Right hindlimb (tissue), 1 donor: Measurements from ENCODE around the gene OSBPL2.

Source experiments
- DNase-seq: peaks from one replicate; pipeline ENCODE4 v3.0.0-alpha.2; 2018

Gene OSBPL2

DNA sequence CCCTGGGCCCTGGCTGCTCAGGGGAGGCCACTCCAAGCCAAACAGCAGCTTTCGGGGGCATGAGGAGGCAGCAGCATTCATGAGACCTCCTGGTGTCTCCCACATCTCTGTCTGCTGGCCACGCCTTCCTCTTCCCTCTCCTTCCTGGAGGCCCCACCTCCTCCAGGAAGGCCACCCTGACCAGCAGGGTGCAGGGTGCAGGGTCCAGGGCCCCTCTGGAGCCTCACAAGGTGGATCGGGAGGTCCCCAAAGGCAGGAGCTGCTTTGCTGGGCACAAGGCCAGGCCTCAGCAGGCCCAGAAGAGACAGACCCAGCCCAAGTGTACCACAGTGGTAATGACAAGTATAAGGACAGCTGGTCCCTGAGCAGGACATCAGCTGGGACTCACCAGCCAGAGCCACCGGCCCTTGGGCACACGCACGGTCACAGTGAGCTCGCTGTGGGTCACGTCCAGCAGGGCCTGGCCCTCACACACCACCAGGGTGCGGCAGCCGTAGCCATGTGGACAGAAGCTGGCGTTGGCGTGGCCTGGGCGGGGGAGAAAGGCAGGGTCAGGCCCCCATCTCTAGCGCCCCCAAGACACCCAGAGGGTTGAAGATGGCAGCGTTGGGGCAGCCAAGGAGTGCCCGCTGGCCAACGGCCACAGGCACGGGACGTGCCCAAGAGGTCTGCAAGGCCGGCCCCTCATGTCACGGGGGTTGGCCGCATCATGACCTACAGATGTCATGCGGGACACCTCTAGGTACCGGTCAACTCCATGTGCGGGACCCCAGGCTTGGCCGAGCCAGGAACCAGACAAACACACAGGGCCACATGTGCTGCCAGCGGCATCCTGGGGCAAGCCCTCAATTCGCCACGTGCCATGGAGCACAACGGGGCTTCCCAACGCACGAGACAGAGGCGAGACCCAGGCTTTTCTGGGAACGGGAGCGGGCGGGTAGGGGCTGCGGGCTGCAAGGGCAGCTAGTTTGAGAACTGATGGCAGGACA, 91.4 kb downstream of the OSBPL2 start:
- DNase-seq, result no peak

DNA sequence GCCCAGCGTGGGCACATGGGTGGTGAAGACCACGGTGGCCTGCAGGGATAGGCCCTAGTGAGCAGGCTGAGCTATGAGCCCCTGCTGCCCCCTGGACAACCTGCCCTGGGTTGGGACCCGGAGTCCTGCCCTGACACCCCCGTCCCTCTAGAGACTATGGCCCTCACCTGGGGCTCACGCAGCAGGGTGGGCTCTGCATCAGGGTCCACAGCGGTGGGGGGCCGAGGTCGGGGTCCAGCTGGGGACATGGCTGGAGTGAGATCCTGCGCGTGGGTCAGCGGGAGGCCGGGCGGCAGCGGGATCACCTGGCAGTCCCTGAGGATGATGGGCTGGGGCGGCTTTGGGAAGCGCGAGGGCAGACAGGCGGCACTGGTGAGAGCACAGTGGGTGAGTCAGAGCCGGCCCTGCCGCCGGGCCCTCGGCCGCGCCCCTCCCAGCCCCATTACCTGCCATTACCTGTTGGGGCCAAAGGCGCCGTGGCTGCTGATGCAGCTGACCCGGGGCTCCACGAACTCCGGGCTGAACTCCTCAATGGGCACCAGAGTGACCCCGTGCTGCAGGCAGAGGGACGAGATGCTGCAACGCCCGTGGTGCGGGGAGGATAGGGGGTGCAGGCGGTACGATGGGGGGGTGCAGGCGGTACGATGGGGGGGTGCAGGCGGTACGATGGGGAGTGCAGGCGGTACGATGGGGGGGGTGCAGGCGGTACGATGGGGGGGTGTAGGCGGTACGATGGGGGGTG, 92.4 kb downstream of the OSBPL2 start:
- DNase-seq, result no peak

DNA sequence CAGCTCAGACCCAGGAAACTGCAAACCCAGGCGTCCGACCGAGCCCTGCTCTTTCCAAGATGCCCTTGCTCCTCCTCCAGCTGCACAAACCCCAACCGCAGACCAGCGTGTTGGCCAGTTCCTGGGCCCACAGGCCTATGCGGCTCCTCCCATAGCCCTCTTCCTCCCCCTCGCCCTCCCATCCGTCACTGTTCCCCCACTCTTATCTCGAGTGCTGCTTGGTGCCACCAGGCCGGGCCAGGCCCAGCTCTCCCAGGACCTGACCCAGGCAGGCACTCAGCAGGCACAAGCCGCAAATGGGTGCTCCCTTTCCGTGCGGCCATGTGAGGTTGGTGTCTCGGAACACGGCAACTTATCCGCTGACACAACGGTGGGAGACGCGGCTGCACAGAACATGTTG, 93.0 kb downstream of the OSBPL2 start:
- DNase-seq, result no peak

- DNase-seq, result no peak
Measured at GRCh38 chr20:62332421-62332820, 94.1 kb downstream of the OSBPL2 start.

GRCh38 chr20:62332989-62333819, 94.9 kb downstream of the OSBPL2 start:
- no peak for DNase-seq

- DNase-seq, result no peak
Measured at GRCh38 chr20:62333820-62334595, 95.7 kb downstream of the OSBPL2 start.

DNA sequence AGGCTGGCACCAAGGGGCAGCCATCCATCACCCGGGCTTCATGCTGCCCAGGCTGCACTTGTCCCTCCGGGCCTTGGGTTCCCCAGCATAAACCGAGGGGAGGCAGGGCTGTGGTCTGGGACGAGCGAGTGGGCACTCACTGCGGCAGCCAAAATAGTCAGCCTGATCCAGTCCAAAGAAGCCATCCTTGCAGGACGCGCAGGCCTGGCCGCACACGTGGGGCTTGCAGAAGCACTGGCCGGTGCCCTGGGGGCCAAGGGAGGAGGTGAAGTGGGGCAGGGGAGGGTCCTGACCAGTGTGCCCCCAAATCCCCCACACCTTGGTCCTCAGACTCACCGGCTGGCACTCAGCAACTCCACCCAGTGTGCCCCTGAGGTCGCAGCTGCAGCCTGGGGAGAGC, 96.6 kb downstream of the OSBPL2 start:
- no peak for DNase-seq

GRCh38 chr20:62335532-62335931, 97.2 kb downstream of the OSBPL2 start:
- DNase-seq, result no peak

DNA sequence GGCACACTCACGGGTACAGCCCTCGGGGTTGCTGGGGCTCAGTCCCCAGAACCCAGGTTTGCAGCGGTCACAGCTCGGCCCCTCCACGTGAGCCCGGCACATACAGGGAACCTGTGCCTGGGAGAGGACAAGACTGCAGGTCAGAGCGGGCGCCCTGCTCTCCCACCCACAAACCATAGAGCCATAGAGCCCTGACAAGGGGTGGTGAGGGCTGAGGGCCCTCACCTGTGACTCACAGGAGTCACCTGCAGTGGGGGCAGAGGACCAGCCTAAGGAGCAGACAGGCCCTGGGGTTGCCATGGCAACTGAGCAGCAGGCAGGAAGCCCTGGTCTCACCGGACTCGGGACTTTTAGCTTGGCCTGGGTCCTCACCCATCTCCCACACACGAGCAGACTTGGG, 98.0 kb downstream of the OSBPL2 start:
- DNase-seq, result no peak

- no peak for DNase-seq
Measured at GRCh38 chr20:62336775-62337557, 98.6 kb downstream of the OSBPL2 start.

- no peak for DNase-seq
Measured at GRCh38 chr20:62337558-62338293, 99.4 kb downstream of the OSBPL2 start.

DNA sequence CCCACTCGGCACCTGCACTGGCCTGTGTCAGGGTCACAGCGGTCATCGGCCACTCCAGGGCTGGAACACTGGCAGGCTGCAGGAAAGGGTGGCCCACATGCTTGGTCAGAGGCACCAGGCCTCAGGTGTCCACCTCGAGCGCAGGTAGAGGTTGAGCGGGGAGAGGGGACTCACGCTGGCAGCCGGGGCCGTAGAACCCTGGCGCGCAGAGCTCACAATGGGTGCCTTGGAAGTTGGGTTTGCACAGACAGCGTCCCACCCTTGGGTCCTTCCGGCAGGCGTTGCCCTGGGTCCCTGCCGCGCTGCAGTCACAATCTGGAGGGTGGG, 99.9 kb downstream of the OSBPL2 start:
- DNase-seq, result no peak

DNA sequence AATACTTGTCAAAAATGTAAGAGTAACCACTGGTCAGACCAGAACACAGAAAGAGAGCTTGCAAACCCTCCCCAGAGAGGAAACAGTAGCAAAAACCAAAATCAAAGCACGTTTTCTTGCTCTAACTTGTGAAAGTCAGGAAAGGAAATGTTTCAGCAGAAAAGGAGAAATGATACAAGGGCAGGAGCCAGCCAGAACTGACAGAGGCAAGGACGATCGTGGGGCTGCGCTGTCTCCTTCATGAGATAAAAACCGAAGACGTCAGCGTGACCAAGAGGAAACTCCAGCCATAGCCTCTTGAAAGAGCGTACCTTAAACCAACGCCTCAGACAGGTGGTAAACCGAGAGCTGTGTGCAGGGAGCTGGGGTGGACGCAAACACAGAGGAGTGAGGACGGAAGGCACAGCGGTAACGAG, 101.3 kb downstream of the OSBPL2 start:
- DNase-seq, result no peak

- DNase-seq, result no peak
Measured at GRCh38 chr20:62342910-62343309, 104.6 kb downstream of the OSBPL2 start.

GRCh38 chr20:62344092-62344491, 105.8 kb downstream of the OSBPL2 start:
- no peak for DNase-seq

- DNase-seq, result no peak
Measured at GRCh38 chr20:62344782-62345181, 106.5 kb downstream of the OSBPL2 start.
